Measurements from ENCODE around the gene DTNBP1.

The DTNBP1 gene, protein sequence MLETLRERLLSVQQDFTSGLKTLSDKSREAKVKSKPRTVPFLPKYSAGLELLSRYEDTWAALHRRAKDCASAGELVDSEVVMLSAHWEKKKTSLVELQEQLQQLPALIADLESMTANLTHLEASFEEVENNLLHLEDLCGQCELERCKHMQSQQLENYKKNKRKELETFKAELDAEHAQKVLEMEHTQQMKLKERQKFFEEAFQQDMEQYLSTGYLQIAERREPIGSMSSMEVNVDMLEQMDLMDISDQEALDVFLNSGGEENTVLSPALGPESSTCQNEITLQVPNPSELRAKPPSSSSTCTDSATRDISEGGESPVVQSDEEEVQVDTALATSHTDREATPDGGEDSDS

DNA sequence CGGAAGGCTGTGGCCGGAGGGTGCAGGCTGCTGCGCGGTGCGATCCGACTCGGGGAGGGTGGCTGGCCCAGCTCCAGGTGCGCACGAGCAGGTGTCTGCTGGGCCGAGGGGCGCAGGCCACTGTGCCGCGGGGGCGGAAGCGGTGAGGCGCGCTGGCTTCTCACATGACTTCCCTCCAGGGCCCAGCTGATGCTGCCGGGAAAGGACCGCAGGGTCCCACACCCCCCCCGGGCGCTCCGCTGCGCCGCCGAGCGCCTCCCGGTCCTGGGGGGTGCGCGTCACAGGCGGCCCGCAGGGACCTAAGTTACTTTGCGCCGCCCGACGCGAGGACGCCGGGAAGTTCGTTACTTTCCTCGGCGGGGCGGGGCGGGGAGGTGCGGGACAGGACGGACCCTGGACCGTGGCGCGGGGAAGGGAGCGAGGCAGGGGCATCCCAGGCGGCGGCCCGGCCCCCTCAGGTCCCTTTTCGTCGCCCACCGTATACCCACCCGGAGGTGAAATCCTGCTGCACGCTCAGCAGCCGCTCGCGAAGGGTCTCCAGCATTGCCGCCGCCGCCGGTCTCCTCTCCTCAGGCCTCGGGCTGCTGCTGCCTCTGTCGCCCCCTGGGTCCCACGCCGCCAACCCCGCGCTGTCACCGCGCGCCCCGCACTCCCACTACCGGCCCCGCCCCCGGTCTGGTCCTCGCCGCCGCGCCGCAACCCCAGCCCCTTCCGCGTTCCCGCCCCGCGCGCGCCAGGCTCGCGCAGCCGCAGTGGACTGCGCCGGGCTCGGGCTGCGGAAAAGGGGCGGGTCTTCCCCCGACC lies at the start of gene DTNBP1:
TSS of gene DTNBP1 (minus strand) at position 703 of the 804 bp plus-strand sequence. CDS start at position 544, 159 bp downstream.
- DNase-seq = peak; percentile 87

DNA sequence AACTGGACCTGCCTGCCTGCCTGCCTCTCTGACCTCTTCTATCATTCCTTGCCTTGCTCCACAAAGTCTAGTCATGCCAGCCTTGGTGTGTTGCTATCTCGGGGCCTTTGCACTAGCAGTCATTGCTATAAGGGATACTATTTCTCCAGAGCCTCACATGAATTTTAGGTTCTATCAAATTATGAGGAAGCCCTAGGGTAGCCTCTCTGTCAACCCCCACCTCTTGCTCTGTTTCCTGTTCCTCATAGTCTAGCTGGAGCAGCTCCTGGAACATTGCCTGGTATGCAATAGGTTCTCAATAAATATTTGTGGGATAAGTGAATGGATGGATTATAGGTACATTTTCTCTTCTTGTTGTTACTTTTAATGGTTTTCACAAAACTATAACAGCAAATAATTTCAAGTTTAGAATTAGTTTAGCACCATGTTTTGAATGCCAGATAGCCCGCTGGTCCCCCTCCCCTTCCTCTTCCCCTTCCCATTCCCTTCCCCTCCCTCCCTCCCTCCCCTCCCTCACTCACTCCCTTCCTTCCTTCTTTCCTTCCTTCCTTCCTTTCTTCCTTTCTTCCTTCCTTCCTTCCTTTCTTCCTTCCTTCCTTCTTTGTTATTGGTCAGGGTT lies 46.9 kb upstream of the DTNBP1 start:
- DNase-seq = no peak

DNA sequence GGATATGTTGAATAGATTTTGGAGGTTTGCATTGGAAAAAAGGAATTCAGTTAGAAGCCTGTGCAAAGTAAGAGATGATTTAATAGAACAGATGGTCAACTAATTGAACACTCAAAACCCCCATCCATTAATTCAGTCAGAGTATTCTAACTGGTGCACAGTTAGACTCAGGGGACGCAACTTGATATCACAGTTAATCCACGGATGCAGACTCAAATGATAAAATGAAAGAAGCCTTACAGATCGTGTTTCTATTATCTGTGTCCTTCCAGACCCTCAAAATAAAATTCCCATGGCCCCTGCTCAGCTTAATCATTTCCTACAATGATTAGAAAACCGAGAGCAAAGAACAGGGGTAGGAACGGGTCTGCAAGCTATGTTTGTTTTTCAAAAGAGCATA lies 45.4 kb upstream of the DTNBP1 start:
- DNase-seq = no peak

DNA sequence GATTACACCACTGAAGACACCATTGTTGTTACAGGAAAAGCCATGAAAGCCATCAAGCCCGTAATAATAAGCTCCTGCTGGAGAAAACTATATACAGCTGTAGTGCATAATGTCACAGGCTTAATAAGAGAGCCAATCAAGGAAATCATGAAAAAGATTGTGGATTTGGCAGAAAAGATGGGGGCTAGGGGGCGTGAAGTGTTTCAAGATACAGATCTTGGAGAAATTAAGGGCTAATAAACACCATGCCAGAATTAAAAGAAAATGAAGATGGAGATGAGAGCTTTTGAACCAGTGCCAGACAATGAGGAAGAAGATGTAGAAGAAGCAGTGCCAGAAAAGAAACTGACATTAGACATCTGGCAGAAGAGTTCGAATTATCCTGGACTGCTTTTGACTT lies 43.2 kb upstream of the DTNBP1 start:
- DNase-seq = no peak

DNA sequence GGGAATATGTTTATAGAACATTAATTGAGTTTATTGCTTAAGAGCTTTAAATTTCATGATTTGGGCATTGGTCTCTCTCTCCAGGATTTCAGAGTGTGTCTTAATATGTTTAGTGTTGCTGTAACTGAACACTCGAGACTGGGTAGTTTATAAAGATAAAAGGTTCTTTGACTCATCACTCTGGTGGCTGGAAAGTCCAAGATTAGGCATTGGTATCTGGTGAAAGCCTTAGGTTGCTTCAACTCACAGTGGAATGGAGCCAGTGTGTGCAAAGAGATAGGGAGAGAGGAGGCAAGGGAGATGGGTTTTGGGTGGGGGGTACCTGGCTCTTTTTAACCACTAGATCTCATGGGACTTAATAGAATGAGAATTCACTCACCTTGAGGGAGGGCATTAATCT lies 35.6 kb upstream of the DTNBP1 start:
- no peak for DNase-seq

DNA sequence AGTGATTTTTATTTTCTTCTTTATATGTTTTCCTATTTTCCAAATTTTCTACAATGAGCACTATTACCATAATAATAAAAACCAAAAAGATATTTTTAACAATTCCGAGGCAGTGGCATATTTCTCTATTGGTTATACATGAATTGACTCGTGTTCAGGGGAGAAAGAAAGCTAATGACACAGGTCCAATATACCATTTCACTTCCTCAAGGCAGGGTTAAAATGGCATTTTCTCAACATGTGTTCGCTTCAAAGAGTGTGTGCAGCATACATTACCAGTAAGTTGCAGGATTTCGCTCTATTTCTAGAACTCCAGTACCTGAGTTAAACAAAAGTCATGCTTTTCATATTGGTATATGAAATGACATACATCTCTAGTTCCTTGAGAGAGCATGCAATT lies 35.1 kb upstream of the DTNBP1 start:
- DNase-seq = no peak

DNA sequence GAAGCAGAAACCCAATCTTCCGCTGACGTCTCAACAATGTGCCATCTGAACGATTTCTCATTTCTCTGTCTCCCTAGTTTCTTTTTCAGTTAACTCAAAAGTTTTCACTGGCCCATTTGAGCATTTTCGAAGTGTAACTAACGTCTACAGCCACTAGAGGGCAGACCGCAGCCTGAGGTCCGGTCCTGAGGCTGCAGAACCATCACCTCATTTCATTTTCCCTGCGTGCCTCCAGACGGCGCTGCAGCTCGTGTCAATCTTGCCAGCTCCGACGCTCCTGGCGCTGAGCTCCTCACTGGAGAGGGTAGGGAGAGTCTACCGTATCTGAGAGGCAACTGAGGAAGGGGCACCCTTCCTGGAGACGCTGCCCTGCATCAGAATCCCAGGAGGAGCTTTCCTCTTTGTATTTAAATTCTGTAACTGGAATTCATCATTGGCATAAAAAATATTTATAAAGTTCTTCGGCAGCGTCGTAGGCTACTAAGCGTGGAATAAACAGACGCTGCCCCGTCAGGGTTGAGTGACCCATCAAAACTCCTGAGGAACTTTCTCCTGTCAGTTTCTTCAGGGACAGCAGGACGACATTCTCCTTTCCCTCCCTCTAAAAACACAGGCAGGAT lies 28.5 kb upstream of the DTNBP1 start:
- peak; percentile 83 for DNase-seq

DNA sequence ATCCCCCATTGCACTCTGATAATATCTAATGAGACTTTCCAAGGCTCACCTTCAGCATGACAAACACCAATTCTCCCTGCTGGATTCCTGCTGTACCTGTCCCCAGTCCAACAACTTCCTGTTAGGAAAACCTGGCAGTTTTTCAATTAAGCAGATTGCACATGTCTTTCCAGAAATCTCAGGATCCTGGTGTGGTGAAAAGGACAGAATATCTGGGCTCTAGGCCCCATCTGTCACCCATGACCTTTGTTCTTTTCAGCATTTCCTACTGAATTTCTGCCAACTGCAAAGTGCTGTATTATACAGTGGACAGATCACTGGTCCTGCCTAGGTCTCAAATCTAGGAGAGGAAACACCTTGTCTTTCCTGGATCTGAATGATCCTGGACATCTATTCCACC lies 27.7 kb upstream of the DTNBP1 start:
- no peak for DNase-seq

DNA sequence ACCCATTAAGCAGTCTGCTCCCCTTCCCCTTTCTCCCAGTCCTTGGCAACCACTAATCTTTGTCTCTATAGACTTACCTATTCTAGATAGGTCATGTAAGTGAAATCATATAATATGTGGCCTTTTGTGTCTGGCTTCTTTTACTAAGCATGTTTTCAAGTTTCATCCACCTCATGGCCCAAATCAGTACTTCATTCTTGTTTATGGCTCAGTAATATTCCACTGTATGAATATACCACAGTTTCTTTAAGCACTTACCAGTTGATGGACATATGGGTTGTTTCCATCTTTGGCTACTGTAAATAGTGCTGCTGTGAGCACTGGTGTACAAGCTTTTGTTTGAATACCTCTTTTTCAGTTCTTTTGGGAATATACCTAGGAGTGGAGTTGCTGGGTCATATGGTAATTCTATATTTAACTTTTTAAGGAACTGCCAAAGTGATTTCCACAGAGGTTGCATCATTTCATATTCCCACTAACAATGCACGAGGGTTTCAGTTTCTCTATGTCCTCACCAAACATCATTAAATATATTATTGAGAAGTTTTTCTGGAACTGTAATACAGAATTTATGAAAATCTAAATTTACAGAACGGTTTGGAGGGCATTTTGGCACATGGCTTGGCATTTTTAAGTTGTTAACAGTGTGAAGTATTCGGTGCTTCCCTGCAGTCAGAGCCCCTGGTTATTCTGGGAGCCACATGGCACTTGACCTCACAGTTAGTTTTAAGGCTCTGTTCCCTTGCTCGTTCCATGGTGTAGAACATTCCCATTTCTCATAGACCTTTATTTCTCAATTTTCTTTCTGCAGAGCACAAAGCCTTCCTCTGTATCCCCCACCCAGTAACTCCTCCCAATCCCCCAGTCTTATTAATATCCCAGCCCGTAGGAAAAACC lies 27.0 kb upstream of the DTNBP1 start:
- no peak for DNase-seq

DNA sequence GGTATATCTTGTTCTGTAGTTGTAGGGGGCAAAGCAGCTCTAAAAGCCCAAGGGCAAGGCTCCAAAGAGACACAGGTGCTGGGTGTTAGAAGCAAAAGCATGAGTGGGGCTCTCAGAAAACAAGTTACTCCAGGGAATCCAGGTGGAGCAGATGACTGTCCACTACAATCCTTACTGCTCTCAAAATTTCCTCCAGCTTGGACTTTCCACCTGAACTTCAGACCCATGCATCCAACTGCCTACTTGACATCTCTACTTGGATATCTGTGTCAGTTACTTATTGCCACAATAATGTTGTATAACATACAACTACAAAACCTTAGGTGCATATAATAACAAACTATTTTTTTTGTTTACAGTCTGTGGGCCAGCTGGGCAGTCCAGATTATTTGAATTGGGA lies 22.8 kb upstream of the DTNBP1 start:
- no peak for DNase-seq

DNA sequence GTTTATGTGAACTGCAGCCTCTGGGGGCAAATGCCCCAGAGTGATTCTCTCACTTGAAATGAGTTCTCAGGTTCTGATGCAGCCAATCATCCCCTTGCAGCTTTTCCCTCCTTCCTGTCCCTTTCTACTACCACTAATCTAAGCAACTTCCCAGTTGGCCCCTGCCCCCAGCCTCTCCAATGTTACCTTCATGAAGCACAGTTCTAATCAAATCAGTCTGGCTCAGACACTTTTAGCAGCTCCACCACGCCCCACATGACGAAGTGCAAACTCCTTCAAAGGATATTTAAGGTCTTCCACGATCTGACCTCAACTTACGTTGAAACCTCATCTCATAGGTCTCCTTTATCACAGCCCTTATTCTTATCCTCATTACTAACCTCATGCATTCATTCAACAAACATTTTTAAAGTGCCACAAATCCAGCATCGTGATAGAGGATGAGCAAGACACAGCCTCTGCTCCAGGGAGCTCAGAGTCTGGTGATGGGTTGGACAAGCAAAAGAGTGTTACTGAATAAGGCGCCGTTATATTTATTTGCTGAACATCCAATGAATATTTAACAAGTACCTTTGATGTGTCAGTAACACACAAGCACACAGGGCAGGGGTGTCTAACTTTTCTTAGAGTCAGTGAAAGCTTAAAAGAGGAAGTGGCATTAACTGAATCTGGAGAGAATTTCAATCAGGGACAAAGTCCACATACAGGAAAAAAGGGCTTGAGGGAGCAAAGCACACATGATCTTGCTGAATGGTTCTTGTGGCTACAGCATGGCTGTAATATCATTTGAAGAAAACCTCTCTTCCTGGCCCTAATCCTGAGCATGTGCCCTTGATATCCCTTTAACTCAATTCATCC lies 20.4 kb upstream of the DTNBP1 start:
- no peak for DNase-seq

DNA sequence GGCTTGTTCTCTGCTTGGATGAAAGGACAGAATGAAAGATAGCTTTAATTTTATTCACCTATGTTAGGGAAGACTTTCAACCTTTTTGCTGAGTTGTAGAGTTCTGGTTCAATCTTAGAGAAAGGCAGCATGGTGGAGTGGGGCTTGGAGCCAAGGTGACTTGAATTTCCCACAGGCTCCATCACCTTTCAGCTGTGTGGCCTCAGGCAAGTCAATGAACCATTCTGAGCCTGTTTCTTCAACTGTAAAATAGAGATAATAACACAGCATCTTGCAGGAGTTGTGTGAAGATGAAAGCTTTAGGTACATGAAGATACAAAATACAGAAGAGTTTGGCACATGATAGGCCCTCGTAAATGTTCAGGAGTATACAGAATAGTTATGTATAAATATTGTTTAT lies 19.1 kb upstream of the DTNBP1 start:
- DNase-seq = no peak

DNA sequence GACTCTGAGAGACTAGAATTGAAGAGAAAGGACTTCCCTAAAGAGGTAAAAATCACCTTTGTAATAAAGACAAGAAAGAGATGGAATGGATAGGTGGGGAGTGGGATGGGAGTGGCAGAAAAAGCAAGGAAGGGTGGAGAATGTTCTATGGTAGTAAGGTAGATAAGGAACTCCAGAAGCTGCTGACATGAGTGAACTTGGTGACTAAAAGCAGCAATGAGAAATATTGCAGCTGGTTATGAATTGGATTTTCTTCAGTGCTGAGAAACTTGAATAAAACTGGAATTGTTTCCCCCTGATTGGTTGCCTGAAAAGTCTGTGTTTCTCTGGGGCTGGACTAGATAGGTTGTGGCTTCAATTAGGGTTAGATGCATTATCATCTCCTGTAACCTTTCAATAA lies 15.7 kb upstream of the DTNBP1 start:
- no peak for DNase-seq

DNA sequence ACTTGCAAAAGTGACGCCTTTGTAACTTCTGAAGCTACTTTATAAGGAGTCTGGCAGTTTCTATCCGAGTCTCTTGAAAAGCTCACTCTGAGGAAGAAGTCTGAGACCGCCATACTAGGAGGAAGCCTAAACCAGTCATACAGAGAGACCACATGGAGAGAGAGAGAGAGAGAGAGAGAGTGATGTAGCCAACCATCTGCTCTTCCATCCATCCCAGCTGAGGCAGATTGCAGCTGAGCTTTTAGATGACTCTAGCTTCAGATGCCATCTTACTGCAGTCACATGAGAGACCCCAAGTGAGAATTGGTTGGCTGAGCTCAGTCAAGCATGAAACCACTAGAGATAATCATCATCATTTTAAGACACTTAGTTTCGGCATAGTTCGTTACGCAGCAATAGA lies 15.0 kb upstream of the DTNBP1 start:
- DNase-seq = no peak

DNA sequence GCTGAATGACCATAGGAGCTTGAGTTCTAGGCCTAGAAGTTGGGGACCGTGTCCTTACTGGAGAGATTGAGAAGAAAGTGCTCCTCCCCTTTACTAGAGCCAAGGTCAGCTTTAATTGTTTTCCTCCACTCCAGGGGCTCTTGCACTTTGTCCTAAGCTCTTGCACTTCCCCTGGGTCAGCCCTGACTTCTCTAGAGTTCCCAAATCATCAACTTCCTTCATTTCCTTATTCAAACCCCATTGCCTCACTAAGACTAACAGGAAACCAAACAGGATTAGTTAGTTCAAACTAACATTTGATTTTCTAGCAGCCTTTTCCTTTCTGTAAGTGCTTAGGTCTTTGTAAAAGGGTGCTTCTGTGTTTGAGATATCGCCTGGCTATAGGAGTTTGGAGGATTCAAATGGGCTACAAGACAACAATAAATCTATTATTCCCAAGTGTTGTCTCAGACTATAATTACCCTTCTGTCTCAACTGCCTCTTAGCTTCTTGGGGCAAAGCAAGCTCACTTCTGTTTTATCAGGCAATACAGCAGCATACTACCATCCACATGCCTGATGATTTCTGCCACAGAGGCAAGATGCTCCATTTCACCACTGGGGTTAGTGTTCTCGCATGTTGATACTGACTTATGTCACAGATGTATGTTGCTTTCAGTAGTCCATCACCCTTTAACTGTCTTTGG lies 12.8 kb upstream of the DTNBP1 start:
- DNase-seq = no peak

DNA sequence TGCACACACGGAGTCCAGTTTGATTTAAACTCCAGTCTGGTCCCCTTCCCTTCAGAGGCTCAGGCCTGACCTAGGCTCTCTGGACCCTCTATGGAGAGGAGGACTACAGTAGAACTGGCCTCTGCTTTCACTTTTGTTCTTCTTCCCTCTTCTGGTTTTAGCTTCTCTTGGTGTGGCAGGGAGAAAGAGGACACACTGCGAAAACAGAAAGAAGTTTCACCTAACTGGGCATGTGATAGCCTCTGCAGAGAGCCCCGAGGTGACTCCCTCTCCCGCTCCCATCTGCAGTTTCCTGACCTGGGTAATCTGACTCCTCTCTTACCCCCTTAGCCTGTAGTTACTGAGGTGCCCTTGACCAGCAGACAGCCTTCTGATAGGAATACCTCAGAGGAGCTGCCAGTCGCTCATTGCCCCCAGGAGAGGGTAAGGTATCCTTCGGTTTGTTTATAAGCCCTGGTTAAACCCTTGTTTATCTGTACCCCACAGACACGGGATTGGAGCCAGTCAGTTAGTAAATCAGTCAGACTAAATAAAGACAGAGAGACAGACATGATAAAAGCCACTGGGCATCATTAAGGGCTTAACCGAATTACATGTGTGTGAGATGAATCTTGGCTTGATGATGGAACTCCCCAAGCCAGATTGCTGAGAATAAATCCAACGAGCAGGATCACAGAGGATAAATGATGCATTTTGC lies 12.0 kb upstream of the DTNBP1 start:
- no peak for DNase-seq

DNA sequence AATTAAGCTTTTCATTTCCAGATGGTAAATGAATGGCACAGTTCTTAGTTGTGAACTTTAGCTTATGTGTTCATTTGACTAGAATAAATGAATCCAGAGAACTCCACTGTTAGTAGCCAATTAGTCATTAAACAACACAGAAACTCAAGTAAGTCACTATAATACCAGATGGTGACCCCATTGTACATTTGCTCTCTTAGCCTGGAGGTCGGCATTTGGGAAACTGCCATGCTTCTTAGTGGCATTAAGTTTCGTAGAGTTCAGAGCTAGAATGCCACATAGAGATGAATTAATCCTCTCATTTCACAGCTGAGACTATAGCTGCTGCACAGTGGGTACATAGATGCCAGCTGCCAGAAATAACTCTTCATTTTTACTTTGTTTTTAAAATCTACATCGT lies 10.8 kb upstream of the DTNBP1 start:
- DNase-seq = no peak

DNA sequence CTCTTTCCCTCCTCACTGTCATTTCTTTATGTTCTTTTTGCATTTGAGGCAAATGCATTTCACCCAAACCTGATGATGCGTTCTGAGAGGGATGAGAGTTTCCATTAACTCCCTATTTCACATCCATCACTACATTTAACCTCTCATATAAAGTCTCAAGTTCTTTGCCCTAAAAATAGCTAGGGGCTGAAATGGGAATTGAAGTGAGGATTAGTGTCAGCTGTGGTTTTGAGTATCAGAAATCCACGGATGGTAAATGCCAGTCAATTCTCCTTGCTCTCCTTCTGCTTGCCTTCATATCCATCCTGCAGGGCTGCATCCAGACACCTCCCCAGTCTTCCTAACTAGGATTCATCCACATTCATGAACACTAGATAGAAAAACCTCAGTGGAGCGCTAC lies 10.0 kb upstream of the DTNBP1 start:
- DNase-seq = no peak

DNA sequence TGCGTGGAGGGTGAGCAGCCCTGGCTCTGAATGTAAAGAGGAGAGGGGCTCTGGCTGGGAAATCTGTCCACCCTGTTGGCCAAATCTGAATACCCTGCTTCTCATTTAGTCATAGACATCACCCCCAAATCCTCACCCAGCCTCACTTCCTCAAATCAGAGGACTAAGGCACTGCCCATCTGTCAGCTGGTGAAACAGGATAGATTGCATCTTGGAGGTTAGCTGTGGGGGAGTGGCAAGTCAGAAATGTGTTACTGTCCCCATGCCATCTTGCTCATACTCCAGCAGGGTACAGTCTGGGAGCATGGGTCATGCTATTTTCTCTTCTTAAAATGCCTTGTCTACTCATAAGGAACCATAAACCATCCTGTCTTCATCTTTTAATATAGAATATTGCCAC lies 9.5 kb upstream of the DTNBP1 start:
- DNase-seq = no peak

DNA sequence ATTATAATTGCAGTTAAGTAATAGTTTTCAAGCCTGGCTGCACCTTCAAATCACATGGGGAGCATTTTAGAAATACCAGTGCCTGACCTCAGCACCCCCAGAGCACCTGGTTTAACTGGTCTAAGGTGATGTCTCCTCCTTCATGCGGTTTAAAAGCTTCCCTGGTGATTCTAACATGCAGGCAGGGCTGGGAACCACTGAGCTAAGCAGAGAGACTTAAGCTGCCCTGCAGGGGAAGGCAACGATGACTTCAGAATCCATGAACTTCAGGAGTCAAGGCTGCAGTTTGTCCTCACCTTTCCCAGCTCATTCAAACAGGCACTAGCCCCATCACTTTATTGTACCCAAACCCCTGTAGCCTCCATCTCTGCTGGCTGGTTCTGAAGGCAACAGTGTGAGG lies 6.1 kb upstream of the DTNBP1 start:
- no peak for DNase-seq
